ENCODE data around the gene FZD8. TPM values are rescaled to one million over a fixed set of nuclear protein-coding genes. Genes with fewer than 3 reads are reported as not detected.

Gene FZD8
- total RNA-seq, 1 experiment from 2014 or later: 13.8 TPM

GRCh38 chr10:35657621-35658020 lies 15.5 kb upstream of the FZD8 start:
- H4K20me1 ChIP-seq (ENCODE audit: control insufficient read depth, insufficient read depth, insufficient read length): no peaks in the 10 kb centered on the region
- H3K27me3 Mint-ChIP-seq (ENCODE audit: low read depth): no peaks in the 10 kb centered on the region
- H3K27me3 ChIP-seq (ENCODE audit: insufficient read depth, low read length): no peaks in the 10 kb centered on the region
- H3K4ac ChIP-seq (ENCODE audit: low read depth, low read length): no peak overlapping the region
- H3T11ph ChIP-seq (ENCODE audit: low read length): no peak overlapping the region
- H2BK12ac ChIP-seq (ENCODE audit: insufficient read length, low read depth, low read length): no peak overlapping the region
- H3K4me2 ChIP-seq (ENCODE audit: insufficient read depth, insufficient read length, low read length): no peak overlapping the region
- H2BK5ac ChIP-seq (ENCODE audit: insufficient read length, low read length): no peak overlapping the region
- H3K23me2 ChIP-seq (ENCODE audit: insufficient read length, low read depth, low read length, poor library complexity, severe bottlenecking): no peaks in the 10 kb centered on the region
- peak overlapping the region; percentile 23 for H2AK5ac ChIP-seq (ENCODE audit: insufficient read length, low read length)
- H3K36me3 Mint-ChIP-seq (ENCODE audit: insufficient read depth in 1 of 3, low read depth in 3 of 3): peaks cover 5 to 7% (median 6%) of the 10 kb centered on the region in 3 experiments; a peak in 6 of 7 replicates
- H4K91ac ChIP-seq (ENCODE audit: insufficient read length, low read depth, low read length): no peak overlapping the region
- no peak overlapping the region for H2BK20ac ChIP-seq (ENCODE audit: low read depth, low read length, poor library complexity, severe bottlenecking)
- no peak overlapping the region for H3K27ac Mint-ChIP-seq
- no CpG with 5 or more reads among the region's 5 CpGs for WGBS (ENCODE audit: extremely low coverage, insufficient read length, low lambda C conversion rate)
- H2BK15ac ChIP-seq (ENCODE audit: low read depth, low read length): no peak overlapping the region
- peaks cover 4% of the 10 kb centered on the region; the same call in 1 of the 2 replicates for H3K4me1 ChIP-seq (ENCODE audit: insufficient read depth, low read length)
- no peak overlapping the region for H3K9ac ChIP-seq (ENCODE audit: extremely low read depth, insufficient read length, low read length)
- no peaks in the 10 kb centered on the region for H3K9me3 ChIP-seq (ENCODE audit: control insufficient read depth, low read depth, low read length)
- no peaks in the 10 kb centered on the region for H3K79me2 ChIP-seq (ENCODE audit: insufficient read depth, low read length)
- H4K5ac ChIP-seq (ENCODE audit: insufficient read length, low read depth, low read length): no peak overlapping the region
- H3K18ac ChIP-seq (ENCODE audit: insufficient read length, low read depth, low read length): no peak overlapping the region
- TF ChIP-seq CTCF (conservative IDR thresholded peaks at IDR 0.05): no peak
- H3K4me1 Mint-ChIP-seq: peaks cover 26 to 32% of the 10 kb centered on the region in 2 experiments
- H3K27ac ChIP-seq (ENCODE audit: insufficient read length, low read depth, low read length): no peak overlapping the region
- H3K14ac ChIP-seq (ENCODE audit: insufficient read depth, low read length): no peak overlapping the region
- no peaks in the 10 kb centered on the region for H3K79me1 ChIP-seq (ENCODE audit: insufficient read depth, low read depth, low read length, poor library complexity, severe bottlenecking)
- H2BK120ac ChIP-seq (ENCODE audit: low read depth, low read length, poor library complexity, severe bottlenecking): no peak overlapping the region
- H3K56ac ChIP-seq (ENCODE audit: insufficient read length, low read depth, low read length): no peak overlapping the region
- no peak overlapping the region for H2AFZ ChIP-seq (ENCODE audit: low read length)
- H3K23ac ChIP-seq (ENCODE audit: insufficient read length, low read depth, low read length): no peak overlapping the region
- H4K8ac ChIP-seq (replicated peaks; ENCODE audit: insufficient read length, low read depth, low read length): no peak overlapping the region
- peaks cover 5% of the 10 kb centered on the region in 2 experiments; a peak in 3 of 5 replicates for H3K9me3 Mint-ChIP-seq
- no peak for DNase-seq
- no peak overlapping the region for H3K4me3 Mint-ChIP-seq

Data from H9 (cell line).